AG04449 (cell line): ENCODE results near the gene PELI1.

Experiments
- CTCF ChIA-PET: fragments of 350-600 bp; formaldehyde crosslinking; extraction: SDS; loops from one replicate; lab custom pipeline; 2021; ENCODE audit warnings: antibody characterized with exemption; lab: Yijun Ruan, JAX
- POLR2A ChIA-PET: fragments of 400-600, 350-600 bp; formaldehyde crosslinking; extraction: SDS; loops from one replicate; lab custom pipeline; 2020; ENCODE audit warnings: antibody characterized with exemption, inconsistent platforms; lab: Yijun Ruan, JAX
- DNase-seq: peaks from one replicate; pipeline ENCODE4 v3.0.0-alpha.2; 2010; ENCODE audit warnings: low read depth, low spot score
- H3K4me3 ChIP-seq: 2 replicates; pipeline ENCODE4 v1.5.1; 2011; ENCODE audit warnings: low read depth, mild to moderate bottlenecking, control low read depth, low read length
- TF ChIP-seq, protein P1 (sequence below): IDR thresholded peaks from one replicate; pipeline ENCODE4 v1.5.1; 2011; ENCODE audit warnings: mild to moderate bottlenecking, moderate library complexity, low read length, control low read depth, inconsistent platforms; ENCODE audit not compliant: insufficient read depth; ENCODE audit errors: missing control alignments

The PELI1 gene

DNA sequence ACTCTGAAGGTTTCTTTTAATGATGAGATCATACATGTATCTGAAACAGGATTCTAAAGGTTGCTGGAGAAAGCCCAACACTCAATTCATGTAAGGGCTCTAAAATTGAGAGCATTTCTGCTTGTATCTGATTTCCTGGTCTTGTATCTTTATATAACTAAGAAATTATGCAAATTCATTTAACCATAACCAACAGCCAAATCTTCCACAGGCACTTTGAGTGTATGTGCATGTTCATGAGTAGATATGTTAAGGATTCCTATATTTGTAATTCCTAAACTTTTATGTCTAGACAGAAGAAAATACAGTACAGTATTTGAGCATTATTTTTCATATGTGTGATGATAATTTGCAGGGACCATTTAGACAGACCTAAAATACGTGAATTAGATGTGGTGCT is 20.4 kb upstream of the PELI1 start:
- CTCF ChIA-PET, result no interaction called here
- POLR2A ChIA-PET, result no interaction called here
- TF ChIP-seq, protein P1, sequence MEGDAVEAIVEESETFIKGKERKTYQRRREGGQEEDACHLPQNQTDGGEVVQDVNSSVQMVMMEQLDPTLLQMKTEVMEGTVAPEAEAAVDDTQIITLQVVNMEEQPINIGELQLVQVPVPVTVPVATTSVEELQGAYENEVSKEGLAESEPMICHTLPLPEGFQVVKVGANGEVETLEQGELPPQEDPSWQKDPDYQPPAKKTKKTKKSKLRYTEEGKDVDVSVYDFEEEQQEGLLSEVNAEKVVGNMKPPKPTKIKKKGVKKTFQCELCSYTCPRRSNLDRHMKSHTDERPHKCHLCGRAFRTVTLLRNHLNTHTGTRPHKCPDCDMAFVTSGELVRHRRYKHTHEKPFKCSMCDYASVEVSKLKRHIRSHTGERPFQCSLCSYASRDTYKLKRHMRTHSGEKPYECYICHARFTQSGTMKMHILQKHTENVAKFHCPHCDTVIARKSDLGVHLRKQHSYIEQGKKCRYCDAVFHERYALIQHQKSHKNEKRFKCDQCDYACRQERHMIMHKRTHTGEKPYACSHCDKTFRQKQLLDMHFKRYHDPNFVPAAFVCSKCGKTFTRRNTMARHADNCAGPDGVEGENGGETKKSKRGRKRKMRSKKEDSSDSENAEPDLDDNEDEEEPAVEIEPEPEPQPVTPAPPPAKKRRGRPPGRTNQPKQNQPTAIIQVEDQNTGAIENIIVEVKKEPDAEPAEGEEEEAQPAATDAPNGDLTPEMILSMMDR, result no peak
- no peak overlapping the region for H3K4me3 ChIP-seq
- DNase-seq, result no peak

DNA sequence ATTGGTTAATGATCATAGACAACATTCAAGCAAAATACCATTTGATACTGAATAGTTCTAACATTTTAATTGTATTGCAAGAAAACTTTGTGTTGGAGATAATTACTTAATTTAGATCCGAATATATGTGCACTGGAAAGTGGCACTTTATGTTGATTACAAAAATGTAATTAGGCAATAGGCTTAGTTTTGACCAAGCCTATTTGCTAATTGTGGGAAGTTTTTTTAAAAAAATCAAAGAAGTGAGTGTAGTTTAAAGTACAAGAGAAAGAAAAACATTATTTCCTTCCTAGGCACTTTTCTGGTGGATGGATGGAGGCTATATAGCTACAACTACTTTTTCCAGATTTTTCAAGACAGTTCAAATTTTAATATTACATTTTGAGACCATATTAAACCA is 18.3 kb upstream of the PELI1 start:
- no peak for DNase-seq
- POLR2A ChIA-PET, result no interaction called here
- CTCF ChIA-PET, result interaction anchor here (1.0 kb wide), 1 partner anchor 168 kb away, joined by 4 read pairs; no protein-coding TSS in a partner anchor
- TF ChIP-seq, protein P1, result no peak
- no peak overlapping the region for H3K4me3 ChIP-seq

DNA sequence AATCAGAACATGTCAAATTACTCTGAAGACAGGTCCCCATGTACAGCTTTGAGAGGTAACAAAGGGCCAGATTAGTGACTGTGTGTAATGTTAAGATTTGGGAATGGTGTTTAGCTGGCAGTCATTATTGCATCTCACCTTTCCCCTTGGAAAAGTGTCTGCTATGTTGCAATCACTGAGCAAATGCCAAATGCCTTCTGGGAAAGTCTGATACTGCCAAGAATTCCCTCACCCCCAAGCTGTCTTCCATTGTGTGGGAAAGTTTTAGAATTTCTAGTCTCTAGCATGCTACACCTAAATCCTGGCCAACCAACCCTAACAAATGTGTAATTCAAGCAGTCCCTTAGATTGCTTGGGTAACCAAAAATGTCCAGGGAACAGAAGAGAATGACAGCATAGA is 13.6 kb upstream of the PELI1 start:
- TF ChIP-seq, protein P1, result no peak
- H3K4me3 ChIP-seq, result no peak overlapping the region
- POLR2A ChIA-PET, result no interaction called here
- CTCF ChIA-PET, result no interaction called here
- no peak for DNase-seq

DNA sequence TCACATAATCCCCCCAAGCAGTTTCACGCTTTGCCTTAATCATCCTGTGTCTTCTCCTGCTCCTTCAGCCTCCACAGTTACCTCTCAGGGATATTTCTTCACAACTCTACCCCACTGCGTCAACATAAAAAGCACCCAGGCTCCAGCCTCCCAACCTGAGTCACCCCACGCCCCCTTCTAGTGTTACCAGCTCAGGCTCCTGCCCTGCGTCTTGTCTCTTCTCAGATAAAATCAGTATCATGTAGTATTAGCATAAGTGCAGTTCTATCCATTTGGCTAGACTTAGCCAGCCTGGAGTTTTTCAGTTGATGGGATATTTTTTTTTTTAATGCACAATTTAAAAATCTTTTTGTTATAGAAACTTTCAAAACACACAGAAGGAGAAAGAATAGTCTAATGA is 9.6 kb upstream of the PELI1 start:
- TF ChIP-seq, protein P1, result no peak
- no peak for DNase-seq
- no peak overlapping the region for H3K4me3 ChIP-seq
- ChIA-PET POLR2A (no interaction called here), CTCF (interaction anchor here (1.3 kb wide), 1 partner anchor 158 kb away, joined by 4 read pairs; no protein-coding TSS in a partner anchor)

DNA sequence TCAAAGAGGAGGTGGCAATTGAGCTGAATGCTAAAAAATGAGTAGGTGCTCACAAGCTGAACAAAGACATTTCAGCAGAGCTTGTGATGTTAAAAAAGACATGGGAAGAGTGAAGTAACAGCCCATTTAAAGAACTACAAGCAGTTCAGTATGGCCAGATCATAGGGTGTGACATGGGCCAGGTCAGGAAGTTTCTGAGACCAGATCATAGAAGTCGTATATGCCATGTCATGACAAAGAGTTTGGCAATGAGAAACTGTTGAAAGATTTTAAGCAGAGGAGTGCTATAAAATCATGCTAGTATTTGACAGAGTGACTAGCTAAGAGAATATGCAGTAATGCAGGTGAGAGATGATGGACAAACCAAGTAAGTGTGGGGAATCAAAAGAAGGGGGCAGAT is 7.3 kb upstream of the PELI1 start:
- H3K4me3 ChIP-seq, result no peak overlapping the region
- no peak for DNase-seq
- TF ChIP-seq, protein P1, result no peak
- ChIA-PET POLR2A (no interaction called here), CTCF (no interaction called here)

DNA sequence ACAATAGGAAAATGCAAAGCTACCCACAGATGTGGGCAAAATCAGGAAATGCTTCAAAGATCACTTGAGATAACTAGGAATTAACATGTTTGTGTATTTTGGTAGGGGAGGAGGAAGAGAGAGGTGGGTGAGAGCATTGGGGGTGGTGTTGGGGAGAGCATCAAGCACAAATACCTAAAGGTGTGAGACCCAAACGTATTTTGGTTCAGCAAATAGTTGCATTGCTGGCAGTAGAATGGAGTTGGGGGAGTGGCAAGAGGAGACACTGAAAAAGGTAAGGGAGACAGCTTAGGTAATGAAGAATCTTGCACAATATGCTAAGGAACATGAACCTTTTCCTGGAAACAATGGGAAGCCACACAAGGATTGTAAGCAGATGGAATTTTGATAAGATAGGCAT is 1.5 kb upstream of the PELI1 start:
- CTCF ChIA-PET, result no interaction called here
- DNase-seq, result no peak
- TF ChIP-seq, protein P1, result no peak
- no peak overlapping the region for H3K4me3 ChIP-seq
- POLR2A ChIA-PET, result no interaction called here

DNA sequence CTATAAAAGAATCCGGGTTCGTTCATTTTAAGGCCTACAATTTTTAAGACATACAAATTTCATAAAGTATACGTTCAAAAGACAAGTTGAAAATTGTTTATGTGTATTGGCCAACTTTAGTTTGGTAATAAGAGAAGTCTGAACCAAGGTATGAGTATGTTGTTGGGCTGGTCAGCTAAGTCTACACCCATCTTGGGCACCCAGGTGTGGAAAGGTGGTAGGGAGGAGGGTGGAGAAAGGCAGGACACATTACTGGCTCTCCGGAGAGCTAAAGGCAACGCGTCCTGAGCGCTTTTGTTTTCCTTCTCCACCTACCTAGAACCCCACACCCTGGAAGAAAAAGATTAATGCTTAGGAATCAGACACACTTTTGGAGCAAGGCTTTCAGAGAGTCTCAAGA is 899 bp upstream of the PELI1 start:
- DNase-seq, result no peak
- H3K4me3 ChIP-seq, result no peak overlapping the region
- ChIA-PET POLR2A (no interaction called here), CTCF (no interaction called here)
- TF ChIP-seq, protein P1, result no peak
